ENCODE results near the gene USP46.

The USP46 gene

GRCh38 chr4:52588771-52589591, 70.1 kb downstream of the USP46 start:
- TF ChIP-seq ZFX (IDR thresholded peaks at IDR 0.05) (no peak), CTCF (conservative IDR thresholded peaks at IDR 0.05) (no peak)
- H3K27ac ChIP-seq: no peak overlapping the region

- H3K27ac ChIP-seq: no peak overlapping the region
- peak; percentile 53 for TF ChIP-seq CTCF (conservative IDR thresholded peaks at IDR 0.05)
- TF ChIP-seq ZFX (IDR thresholded peaks at IDR 0.05): no peak
These were observed 71.0 kb downstream of the USP46 start for GRCh38 chr4:52588097-52588496.

GRCh38 chr4:52586069-52586468, 73.0 kb downstream of the USP46 start:
- H3K27ac ChIP-seq: no peak overlapping the region
- TF ChIP-seq CTCF (conservative IDR thresholded peaks at IDR 0.05) (no peak), ZFX (IDR thresholded peaks at IDR 0.05) (no peak)

- no peak overlapping the region for H3K27ac ChIP-seq
These were observed 73.7 kb downstream of the USP46 start for GRCh38 chr4:52585379-52585778.

GRCh38 chr4:52579602-52580272, 79.4 kb downstream of the USP46 start:
- no peak overlapping the region for H3K27ac ChIP-seq
- TF ChIP-seq ZFX (IDR thresholded peaks at IDR 0.05) (no peak), CTCF (conservative IDR thresholded peaks at IDR 0.05) (no peak)

More at GRCh38 chr4:52585379-52585778, 73.7 kb downstream of the USP46 start:
- no peak for TF ChIP-seq CTCF (conservative IDR thresholded peaks at IDR 0.05)
- TF ChIP-seq ZFX (IDR thresholded peaks at IDR 0.05): no peak

- TF ChIP-seq ZFX (IDR thresholded peaks at IDR 0.05): no peak
- TF ChIP-seq CTCF (conservative IDR thresholded peaks at IDR 0.05): no peak
- no peak overlapping the region for H3K27ac ChIP-seq
These were observed 80.2 kb downstream of the USP46 start for GRCh38 chr4:52578951-52579350.

- TF ChIP-seq CTCF (conservative IDR thresholded peaks at IDR 0.05) (no peak), ZFX (IDR thresholded peaks at IDR 0.05) (no peak)
- H3K27ac ChIP-seq: no peak overlapping the region
These were observed 81.5 kb downstream of the USP46 start for GRCh38 chr4:52577624-52577962.
